CD8-positive, alpha-beta memory T cell (primary cell): Measurements from ENCODE around the gene FGF19. TPM values are rescaled to one million over a fixed set of nuclear protein-coding genes. Genes with fewer than 3 reads are reported as not detected.

Source experiments
- CTCF ChIA-PET: fragments of 350-600 bp; sonication (Branson Sonifier 250); formaldehyde crosslinking; loops from one replicate; lab custom pipeline; 2021; ENCODE audit warnings: antibody characterized with exemption; lab: Charles Lee
- POLR2A ChIA-PET: fragments of 350-600 bp; sonication (Branson Sonifier 250); formaldehyde crosslinking; loops from one replicate; lab custom pipeline; 2021; ENCODE audit warnings: antibody characterized with exemption; lab: Charles Lee
- DNase-seq, 5 donors: peaks; one replicate each; pipeline versions ENCODE4 v3.0.0 to v3.0.0-alpha.2; 2020 to 2022; ENCODE audit warnings: mixed read lengths in 1 of 5
- H3K27ac ChIP-seq: one replicate; pipeline ENCODE4 v1.7.0; 2013; ENCODE audit warnings: low read depth, mild to moderate bottlenecking, low read length, moderate library complexity
- H3K27me3 ChIP-seq: 2 replicates; pipeline ENCODE4 v1.7.0; 2013; ENCODE audit warnings: low read length, mild to moderate bottlenecking; ENCODE audit not compliant: insufficient read depth, poor library complexity, severe bottlenecking
- H3K36me3 ChIP-seq: 2 replicates; pipeline ENCODE4 v1.7.0; 2013; ENCODE audit warnings: mild to moderate bottlenecking, low read length, moderate library complexity; ENCODE audit not compliant: insufficient read depth
- H3K4me1 ChIP-seq: 2 replicates; pipeline ENCODE4 v1.7.0; 2013; ENCODE audit warnings: mild to moderate bottlenecking, low read length, moderate library complexity; ENCODE audit not compliant: insufficient read depth
- H3K4me3 ChIP-seq: 2 replicates; pipeline ENCODE4 v1.7.0; 2013; ENCODE audit warnings: mild to moderate bottlenecking, low read length
- H3K9me3 ChIP-seq: 2 replicates; pipeline ENCODE4 v1.7.0; 2013; ENCODE audit warnings: mild to moderate bottlenecking, low read length
- H3K27ac Mint-ChIP-seq, 8 donors: one replicate each; pipeline ENCODE4 v1.8.0; 2020 to 2021; ENCODE audit warnings: mixed read lengths in 8 of 8, mild to moderate bottlenecking in 6 of 8, inconsistent platforms in 3 of 8, moderate library complexity in 3 of 8
- H3K27me3 Mint-ChIP-seq, 2 donors: one replicate each; pipeline ENCODE4 v1.8.0; 2020 to 2021; ENCODE audit warnings: mixed read lengths in 2 of 2, mild to moderate bottlenecking in 1 of 2, moderate library complexity in 1 of 2
- H3K36me3 Mint-ChIP-seq, 3 donors: one replicate each; pipeline ENCODE4 v1.8.0; 2020 to 2021; ENCODE audit warnings: mixed read lengths in 3 of 3, inconsistent platforms in 1 of 3, mild to moderate bottlenecking in 1 of 3
- H3K4me1 Mint-ChIP-seq, 3 donors: one replicate each; pipeline ENCODE4 v1.8.0; 2020 to 2021; ENCODE audit warnings: mixed read lengths in 3 of 3, inconsistent platforms in 1 of 3, mild to moderate bottlenecking in 1 of 3
- H3K4me3 Mint-ChIP-seq, 7 donors: one replicate each; pipeline ENCODE4 v1.8.0; 2020 to 2021; ENCODE audit warnings: mixed read lengths in 7 of 7, mild to moderate bottlenecking in 6 of 7, moderate library complexity in 4 of 7, inconsistent platforms in 2 of 7
- H3K9me3 Mint-ChIP-seq, 5 donors: one replicate each; pipeline ENCODE4 v1.8.0; 2020 to 2022; ENCODE audit warnings: mixed read lengths in 5 of 5, mild to moderate bottlenecking in 3 of 5, moderate library complexity in 2 of 5, inconsistent platforms in 1 of 5
- polyA plus RNA-seq: library from polyadenylated mRNA; unstranded; fragments of 300-500 nt; fragmentation: Illumina TruSeq; gene quantifications from one replicate; pipeline ENCODE4 v1.2.3, GENCODE V29; 2021
- total RNA-seq, 2 experiments: library from RNA; stranded (reverse); gene quantifications; one replicate each; pipeline ENCODE4 v1.2.3, GENCODE V29; 2021

FGF19 gene
- total and polyA plus RNA-seq, 3 experiments from 2014 or later, result not detected

GRCh38 chr11:69658626-69659450 lies 45.0 kb downstream of the FGF19 start:
- Mint-ChIP-seq H3K27ac (peak overlapping the region in 1 of 8 donors; percentile 23), H3K36me3 (peaks cover 0 to 24% (median 0%) of the 10 kb centered on the region in 3 donors), H3K27me3 (no peaks in the 10 kb centered on the region), H3K4me1 (no peaks in the 10 kb centered on the region), H3K9me3 (no peaks in the 10 kb centered on the region), H3K4me3 (no peak overlapping the region)
- ChIA-PET CTCF (interaction anchor here (1.2 to 2.4 kb wide), 4 partner anchors 9 to 16 kb away, joined by 3 to 15 read pairs (median 6); partner anchors contain the start of gene LTO1), POLR2A (no interaction called here)
- DNase-seq, result peak in 1 of 5 donors; percentile 18
- Histone ChIP-seq H3K4me1 (no peaks in the 10 kb centered on the region), H3K4me3 (no peak overlapping the region), H3K27ac (no peak overlapping the region), H3K36me3 (peaks cover 1% of the 10 kb centered on the region), H3K27me3 (no peaks in the 10 kb centered on the region), H3K9me3 (no peaks in the 10 kb centered on the region)

- H3K9me3 ChIP-seq, result no peaks in the 10 kb centered on the region
- H3K27me3 ChIP-seq, result no peaks in the 10 kb centered on the region
- no peak overlapping the region for H3K4me3 ChIP-seq
- CTCF ChIA-PET, result interaction anchor here (1.2 to 2.4 kb wide), 3 partner anchors 10 to 15 kb away, joined by 3 to 15 read pairs (median 7); no protein-coding TSS in a partner anchor
- H3K27ac ChIP-seq, result no peak overlapping the region
- POLR2A ChIA-PET, result no interaction called here
- no peak overlapping the region for H3K4me3 Mint-ChIP-seq
- H3K4me1 Mint-ChIP-seq, result no peaks in the 10 kb centered on the region
- H3K4me1 ChIP-seq, result no peaks in the 10 kb centered on the region
- no peaks in the 10 kb centered on the region for H3K9me3 Mint-ChIP-seq
- H3K27me3 Mint-ChIP-seq, result no peaks in the 10 kb centered on the region
- no peak overlapping the region for H3K27ac Mint-ChIP-seq
- H3K36me3 ChIP-seq, result no peaks in the 10 kb centered on the region
- peak in 1 of 5 donors; percentile 8 for DNase-seq
- H3K36me3 Mint-ChIP-seq, result peaks cover 0 to 18% (median 0%) of the 10 kb centered on the region in 3 donors
Measured at GRCh38 chr11:69657911-69658625, 45.8 kb downstream of the FGF19 start.

- POLR2A ChIA-PET, result no interaction called here
- CTCF ChIA-PET, result no interaction called here
Measured at GRCh38 chr11:69657456-69657910, 46.3 kb downstream of the FGF19 start.

GRCh38 chr11:69656536-69657455 lies 47.0 kb downstream of the FGF19 start:
- no peaks in the 10 kb centered on the region for H3K4me1 Mint-ChIP-seq
- no peak overlapping the region for H3K4me3 ChIP-seq
- peak overlapping the region in 1 of 8 donors; percentile 29 for H3K27ac Mint-ChIP-seq

More at GRCh38 chr11:69657456-69657910, 46.3 kb downstream of the FGF19 start:
- Mint-ChIP-seq H3K4me1 (no peaks in the 10 kb centered on the region), H3K4me3 (no peak overlapping the region), H3K9me3 (no peaks in the 10 kb centered on the region), H3K36me3 (peaks cover 0 to 13% (median 0%) of the 10 kb centered on the region in 3 donors), H3K27me3 (no peaks in the 10 kb centered on the region), H3K27ac (no peak overlapping the region)
- no peaks in the 10 kb centered on the region for H3K36me3 ChIP-seq
- H3K27me3 ChIP-seq, result no peaks in the 10 kb centered on the region
- no peak overlapping the region for H3K27ac ChIP-seq
- no peak overlapping the region for H3K4me3 ChIP-seq
- peak in 1 of 5 donors; percentile 39 for DNase-seq
- H3K4me1 ChIP-seq, result no peaks in the 10 kb centered on the region
- H3K9me3 ChIP-seq, result no peaks in the 10 kb centered on the region

GRCh38 chr11:69655479-69656428 lies 48.1 kb downstream of the FGF19 start:
- ChIA-PET POLR2A (no interaction called here), CTCF (interaction anchor here (1.2 to 1.3 kb wide), 3 partner anchors 10 to 554 kb away, joined by 3 to 4 read pairs (median 3); no protein-coding TSS in a partner anchor)
- H3K36me3 Mint-ChIP-seq, result peaks cover 0 to 11% (median 0%) of the 10 kb centered on the region in 3 donors
- Histone ChIP-seq H3K27ac (no peak overlapping the region), H3K36me3 (no peaks in the 10 kb centered on the region), H3K27me3 (no peaks in the 10 kb centered on the region), H3K9me3 (no peaks in the 10 kb centered on the region), H3K4me3 (no peak overlapping the region), H3K4me1 (no peaks in the 10 kb centered on the region)
- no peaks in the 10 kb centered on the region for H3K27me3 Mint-ChIP-seq
- peak in 1 of 5 donors; percentile 42 for DNase-seq
- no peak overlapping the region for H3K4me3 Mint-ChIP-seq
- H3K27ac Mint-ChIP-seq, result no peak overlapping the region
- no peaks in the 10 kb centered on the region for H3K4me1 Mint-ChIP-seq
- H3K9me3 Mint-ChIP-seq, result no peaks in the 10 kb centered on the region

More at GRCh38 chr11:69656536-69657455, 47.0 kb downstream of the FGF19 start:
- no peaks in the 10 kb centered on the region for H3K9me3 ChIP-seq
- no peak overlapping the region for H3K4me3 Mint-ChIP-seq
- CTCF ChIA-PET, result interaction anchor here (1.2 kb wide), 1 partner anchor 555 kb away, joined by 3 read pairs; no protein-coding TSS in a partner anchor
- H3K27me3 ChIP-seq, result no peaks in the 10 kb centered on the region
- H3K4me1 ChIP-seq, result no peaks in the 10 kb centered on the region
- no peaks in the 10 kb centered on the region for H3K27me3 Mint-ChIP-seq
- H3K36me3 Mint-ChIP-seq, result peaks cover 0 to 9% (median 0%) of the 10 kb centered on the region in 3 donors
- POLR2A ChIA-PET, result no interaction called here
- no peaks in the 10 kb centered on the region for H3K9me3 Mint-ChIP-seq
- no peak overlapping the region for H3K27ac ChIP-seq
- no peaks in the 10 kb centered on the region for H3K36me3 ChIP-seq
- DNase-seq, result peak in 1 of 5 donors; percentile 35

- POLR2A ChIA-PET, result no interaction called here
- H3K27ac ChIP-seq, result no peak overlapping the region
- Mint-ChIP-seq H3K4me1 (no peaks in the 10 kb centered on the region), H3K27me3 (no peaks in the 10 kb centered on the region), H3K27ac (no peak overlapping the region), H3K9me3 (no peaks in the 10 kb centered on the region), H3K36me3 (peaks cover 0 to 8% (median 0%) of the 10 kb centered on the region in 3 donors), H3K4me3 (no peak overlapping the region)
- H3K36me3 ChIP-seq, result no peaks in the 10 kb centered on the region
- no peaks in the 10 kb centered on the region for H3K27me3 ChIP-seq
- CTCF ChIA-PET, result interaction anchor here (1.3 kb wide), 2 partner anchors 11 to 362 kb away, joined by 3 to 4 read pairs; no protein-coding TSS in a partner anchor
- peak in 1 of 5 donors; percentile 18 for DNase-seq
- no peaks in the 10 kb centered on the region for H3K9me3 ChIP-seq
- no peaks in the 10 kb centered on the region for H3K4me1 ChIP-seq
- no peak overlapping the region for H3K4me3 ChIP-seq
Measured at GRCh38 chr11:69654660-69655478, 49.0 kb downstream of the FGF19 start.
